ENCODE data around the gene PNRC2.
A peak's percentile ranks its signal among the peaks of the same experiment; 100 is the strongest.
"Not testable (repeated sequence)": the region's sequence is repeated elsewhere in the genome, so short reads cannot be mapped to it uniquely, and the experiment has no call there.

The PNRC2 gene

DNA sequence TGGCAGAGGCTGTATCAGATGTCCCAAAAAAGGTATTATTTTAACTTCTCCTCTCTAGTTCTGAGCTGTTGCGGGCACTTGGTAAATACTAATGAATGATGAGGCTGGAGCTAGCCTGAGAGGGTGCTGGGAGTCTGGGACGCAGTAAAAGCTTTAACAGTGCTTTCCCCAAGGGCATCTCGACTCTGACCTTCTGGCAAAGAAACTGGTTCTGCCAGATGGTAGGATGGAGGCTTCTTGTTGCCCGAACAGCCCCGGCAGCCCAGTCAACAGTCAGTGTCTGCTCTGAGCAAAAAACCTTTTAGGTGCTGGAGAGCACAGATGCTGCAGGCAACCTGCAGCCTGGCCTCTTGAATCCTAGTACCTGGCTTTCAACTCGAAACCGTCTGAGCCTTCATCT is 2.5 kb upstream of the PNRC2 start:
- no peak for DNase-seq

DNA sequence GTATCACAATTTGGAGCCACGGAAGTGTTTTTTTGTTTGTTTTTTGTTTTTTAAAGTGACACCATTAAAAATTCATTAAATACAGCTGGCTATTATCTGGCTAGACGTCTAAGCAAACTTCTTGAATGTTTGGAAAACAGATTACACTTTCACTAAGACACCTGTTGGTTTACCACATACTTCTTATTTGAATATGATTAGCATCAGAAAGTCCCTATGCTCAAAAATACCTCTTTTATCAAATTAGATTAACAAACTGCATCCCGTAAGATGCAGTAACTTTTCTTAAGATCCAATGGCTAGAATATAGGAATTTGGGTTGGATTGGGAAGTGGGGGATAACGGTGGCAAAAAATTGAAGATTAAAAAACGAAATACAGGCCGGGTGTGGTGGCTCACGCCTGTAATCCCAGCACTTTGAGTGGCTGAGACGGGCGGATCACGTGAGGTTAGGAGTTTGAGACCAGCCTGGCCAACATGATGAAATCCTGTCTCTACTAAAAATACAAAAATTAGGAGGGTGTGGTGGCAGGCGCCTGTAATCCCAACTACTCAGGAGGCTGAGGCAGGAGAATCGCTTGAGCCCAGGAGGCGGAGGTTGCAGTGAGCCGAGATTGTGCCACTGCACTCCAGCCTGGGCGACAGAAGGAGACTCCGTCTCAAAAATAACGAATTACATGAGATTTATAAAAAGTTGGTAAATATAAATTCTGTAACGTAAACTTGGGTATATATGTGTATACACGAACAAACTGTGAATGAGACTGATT is 1.4 kb upstream of the PNRC2 start:
- DNase-seq = not testable (repeated sequence)

DNA sequence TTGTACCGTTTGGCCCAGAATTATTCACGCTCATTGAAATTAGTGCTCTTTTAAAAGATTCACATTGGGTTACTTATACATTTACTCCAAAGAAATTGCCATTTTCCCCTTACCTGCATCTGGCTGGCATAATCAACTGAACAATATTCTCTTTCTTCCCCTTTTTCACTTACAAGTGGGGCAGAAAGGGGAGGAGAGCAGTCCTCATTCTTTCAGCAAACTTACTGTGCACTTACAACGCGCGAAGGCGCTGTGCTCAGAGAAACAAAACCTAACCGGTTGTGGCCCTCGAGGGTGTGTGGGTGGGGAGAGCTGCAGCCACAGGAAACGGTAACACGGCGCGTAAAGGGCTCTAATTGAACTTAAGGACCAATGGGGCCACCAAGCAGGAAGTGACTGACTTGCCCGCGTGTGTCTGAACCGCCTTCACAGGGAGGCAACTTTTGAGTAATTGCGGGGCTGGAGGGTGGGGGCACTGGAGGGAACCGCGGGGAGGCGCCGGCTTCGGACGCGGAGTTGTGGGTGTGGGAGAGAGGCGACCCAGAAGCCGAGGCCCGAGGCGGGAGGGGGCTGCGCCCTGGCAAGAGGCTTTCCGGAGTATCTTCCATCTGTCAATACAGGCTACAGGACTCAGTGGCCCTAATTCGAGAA is 693 bp upstream of the PNRC2 start:
- peak; percentile 95 for DNase-seq

DNA sequence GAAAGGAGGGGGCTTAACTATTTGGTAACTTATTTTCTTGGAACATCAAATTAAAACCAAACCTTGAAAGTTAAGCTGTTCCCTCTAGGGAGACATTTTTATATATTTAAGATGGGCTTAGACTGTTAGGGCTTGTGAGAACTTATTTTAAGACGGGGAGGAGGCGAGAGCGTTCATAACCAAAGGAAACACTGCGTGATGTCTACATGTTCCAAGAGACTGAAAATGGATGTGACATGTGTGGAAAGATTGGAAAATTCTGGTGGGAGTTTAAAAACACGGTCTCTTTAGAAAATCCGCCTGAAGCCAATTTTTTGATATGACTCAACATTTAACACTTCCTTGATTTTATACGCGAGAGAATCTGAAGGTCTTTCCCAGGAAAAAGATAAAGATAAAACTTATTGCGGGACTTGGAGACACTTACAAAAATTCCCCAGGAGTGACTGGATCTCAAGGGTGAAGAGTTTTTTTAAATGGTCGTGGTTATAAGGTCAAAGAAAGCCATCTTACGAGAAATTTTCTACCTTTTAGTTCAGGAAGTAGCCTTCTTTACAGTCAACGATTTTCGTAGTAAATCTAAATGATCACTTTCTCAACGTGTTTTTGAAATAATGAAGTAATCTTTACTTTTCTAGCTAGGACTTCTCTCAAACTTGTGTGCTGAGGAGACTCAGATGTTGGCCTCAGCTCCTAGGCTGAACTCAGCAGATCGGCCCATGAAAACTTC is 828 bp downstream of the PNRC2 start:
- no peak for DNase-seq

DNA sequence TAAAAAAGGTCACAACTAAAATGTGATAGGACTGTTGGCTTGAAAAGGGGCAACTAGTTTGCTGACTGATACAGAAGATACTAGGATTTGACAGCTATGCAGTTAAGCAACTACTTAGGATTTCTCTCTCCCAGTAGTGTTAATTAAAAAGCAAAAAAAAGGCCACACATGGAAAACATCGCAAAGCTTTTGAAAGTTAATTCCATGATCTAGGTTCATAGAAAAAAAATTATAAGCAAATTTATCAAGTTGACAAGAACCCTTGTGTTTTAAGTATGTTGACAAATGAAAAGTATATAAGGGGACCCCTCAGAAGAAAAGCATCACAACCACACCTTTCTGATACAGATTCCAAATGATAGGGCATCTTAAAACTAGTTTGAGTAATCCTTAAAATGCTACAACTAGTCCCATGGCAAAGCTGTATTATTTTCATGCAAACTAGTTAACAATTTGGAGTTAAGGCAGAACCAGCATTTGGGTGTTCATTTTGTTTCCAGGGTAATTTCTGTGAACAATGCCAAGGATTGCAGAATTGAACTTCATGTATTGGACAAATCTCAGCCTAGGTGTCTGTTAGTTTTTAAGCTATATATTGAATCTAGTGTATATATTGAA is 4.1 kb downstream of the PNRC2 start:
- no peak for DNase-seq

DNA sequence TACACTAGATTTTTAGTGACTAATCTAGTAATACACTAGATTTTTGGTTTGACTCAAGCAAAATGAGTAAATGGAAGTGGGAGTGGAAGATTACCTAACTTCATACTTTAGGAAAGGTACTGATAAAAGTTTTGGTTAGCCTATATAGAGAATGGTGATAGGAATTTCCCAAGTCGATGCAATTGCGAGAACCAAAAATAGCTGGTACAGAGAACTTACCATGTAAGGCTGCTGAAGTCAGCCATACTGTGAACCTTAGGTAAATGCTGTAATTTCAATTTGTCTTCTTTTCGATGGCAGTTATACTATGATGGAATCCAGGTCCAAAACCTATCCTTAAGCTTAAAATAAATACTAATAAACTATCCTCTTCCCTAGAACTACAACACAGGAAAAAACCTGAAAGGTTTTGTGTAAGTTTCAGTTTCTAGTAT is 4.6 kb downstream of the PNRC2 start:
- no peak for DNase-seq

DNA sequence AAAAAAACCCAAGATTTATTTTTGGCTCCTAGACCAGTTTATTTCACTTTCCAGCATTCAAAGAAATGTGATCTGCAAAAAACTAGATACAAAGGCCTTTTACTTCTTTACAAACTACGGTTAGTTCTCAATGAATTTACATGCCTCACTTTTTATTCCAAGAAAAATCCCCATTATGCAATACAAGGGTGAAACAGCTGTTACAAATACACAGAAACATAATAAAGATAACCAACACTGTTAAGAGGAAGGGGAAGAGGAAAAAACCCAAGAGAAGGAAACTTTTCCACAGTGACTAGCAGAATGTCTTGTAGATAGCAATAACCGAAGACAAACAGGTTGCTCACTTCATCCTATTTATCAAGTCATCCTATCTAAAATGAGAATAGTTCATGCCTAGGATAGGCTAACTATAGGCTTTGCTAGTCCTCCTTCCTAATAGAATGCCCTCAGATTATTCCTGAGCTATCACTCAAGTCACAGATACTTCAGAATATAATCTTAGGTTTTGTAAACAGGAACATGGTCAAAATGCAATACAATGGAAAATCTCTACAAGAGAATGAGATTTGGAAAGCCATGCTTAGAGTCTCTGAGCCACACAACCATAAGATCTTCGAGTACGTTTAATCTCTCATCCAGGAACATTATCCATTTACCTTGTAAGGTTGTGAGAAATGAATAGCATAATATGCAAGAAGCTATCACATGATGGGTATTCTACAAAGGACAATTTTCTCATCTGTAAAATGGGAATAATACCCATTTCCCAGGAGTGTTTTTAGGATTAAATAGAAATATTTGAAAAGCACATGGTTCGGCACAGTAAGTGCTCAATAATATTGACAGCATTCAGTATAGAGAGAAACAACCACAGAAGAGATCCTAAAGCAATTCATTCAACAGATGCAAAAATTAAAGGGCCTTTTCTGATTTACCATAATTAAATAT is 5.4 kb downstream of the PNRC2 start:
- no peak for DNase-seq

DNA sequence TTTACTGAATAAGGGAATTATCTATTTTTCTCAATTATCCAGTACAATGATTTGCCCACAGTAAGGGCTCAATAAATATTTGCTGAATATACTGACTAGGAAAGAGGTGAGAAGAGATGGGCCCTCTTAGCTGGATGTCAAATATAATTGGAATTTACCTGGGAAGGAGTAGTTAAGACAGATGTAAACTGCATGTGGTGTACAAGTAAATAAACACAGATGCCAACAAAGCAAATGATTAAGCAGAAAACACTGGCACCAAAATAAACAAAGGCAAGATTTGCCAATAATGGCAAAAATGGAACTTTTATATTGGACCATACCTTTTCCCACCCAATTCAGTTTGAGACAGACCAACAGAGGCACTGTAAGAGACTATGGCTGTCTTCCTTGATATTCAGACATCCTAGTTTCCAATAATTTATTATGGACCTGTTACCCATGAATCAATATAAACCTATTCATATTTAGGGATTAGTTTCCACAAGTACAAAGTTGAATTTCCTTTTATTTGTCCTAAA is 7.4 kb downstream of the PNRC2 start:
- no peak for DNase-seq

DNA sequence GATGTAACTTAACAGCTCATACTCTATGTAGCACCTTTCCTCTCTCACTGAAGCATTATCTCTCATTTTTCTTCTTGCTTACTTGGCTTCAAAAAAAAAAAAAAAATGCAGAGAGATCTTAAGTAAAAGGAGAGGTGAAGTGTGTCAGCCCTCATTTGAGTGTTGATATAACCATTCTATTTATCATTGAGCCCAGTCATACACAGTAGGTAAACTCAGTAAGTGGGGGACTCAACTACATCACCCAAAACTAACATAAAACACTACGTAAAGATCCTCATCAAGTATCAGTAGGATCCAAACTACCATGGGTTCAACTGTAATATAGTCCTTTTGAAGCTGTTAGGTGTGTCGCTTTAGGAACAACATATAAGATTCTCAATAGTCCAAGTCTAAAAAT is 8.2 kb downstream of the PNRC2 start:
- no peak for DNase-seq

DNA sequence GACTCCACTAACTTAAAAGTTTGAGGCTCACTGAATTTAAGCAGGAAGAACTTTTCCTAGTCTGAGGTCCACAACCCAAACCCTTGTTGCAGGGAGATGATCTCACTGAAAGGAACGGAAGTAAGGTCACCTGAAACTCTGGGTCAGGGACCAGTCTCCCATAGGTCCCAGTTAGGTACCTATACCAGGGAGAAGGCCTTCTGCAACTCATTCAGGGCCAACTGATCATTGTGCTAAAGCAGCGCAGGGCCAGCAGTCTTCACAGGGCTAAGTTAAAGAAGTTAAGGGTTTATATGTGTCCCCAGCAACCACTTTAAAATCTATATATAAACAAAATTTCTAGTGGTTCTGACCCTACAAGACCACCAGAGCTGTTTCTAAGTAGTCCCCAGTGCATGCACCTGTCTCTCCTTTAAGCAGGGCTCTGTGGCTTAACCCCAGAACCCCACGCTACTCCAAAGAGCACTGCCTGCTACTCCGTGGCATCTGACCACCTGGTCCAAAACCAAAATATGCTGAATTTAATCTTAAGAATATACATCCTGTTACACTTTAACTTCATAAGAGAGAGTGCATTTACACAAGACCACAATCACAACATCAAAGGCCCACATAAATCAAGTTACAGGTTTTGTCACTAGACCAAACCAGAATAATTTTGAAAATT is 17.7 kb downstream of the PNRC2 start:
- no peak for DNase-seq

DNA sequence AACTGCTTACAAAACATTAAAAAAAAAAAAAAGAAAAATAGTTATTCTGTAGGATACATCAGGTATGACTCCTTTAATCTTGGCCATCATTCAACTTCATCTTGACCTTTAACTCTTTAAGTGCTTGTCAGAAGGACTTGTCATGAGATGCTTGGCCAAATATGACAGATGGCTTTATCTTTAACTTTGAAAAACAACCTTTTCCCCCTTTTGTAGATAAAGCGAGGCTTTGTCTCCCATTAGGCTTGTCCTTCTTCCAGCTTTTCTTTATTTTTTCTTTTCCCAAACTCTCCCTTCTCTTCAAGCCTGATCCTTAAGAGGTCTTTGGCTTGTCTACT is 18.2 kb downstream of the PNRC2 start:
- DNase-seq = no peak

DNA sequence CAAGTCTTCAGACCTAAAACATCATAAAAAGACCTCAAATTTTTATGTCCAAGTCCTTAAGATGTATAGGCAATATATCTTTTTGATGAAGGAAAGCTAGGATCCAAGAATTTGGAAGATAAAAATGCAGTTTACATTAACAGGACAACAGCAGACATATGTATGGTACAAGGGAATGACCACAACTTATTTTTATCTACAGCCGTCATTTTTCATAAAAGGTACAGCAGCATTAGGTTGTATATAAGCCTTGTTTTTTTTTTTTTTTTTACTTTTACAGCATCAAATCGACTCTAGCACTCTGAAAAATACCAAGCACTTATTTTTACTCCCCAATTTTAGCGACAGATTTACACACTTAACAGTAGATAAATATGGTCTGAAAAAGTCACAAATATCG is 19.2 kb downstream of the PNRC2 start:
- DNase-seq = no peak

DNA sequence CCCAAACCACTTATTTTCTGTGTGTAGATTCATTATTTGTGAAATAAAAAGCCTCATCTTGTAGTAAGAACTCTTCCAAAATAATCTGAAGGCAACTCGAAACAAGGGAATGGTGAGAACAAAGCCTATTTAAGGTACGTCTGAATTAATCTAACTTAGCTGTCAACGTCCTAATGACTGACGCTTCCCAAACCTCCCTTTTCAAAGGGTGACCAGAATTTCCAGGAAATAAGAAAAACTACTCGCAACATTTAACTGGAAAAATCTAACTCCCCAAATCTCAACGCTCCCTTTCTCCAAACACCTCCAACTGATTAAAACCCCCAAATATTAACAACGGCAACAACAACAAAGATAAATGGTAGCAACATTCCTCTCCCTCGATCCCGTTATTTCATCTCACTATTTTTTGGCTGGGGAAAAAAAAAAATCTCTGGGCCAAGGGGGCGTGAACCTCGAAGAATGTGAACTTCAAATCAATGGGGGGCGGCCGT is 19.8 kb downstream of the PNRC2 start:
- DNase-seq = no peak

DNA sequence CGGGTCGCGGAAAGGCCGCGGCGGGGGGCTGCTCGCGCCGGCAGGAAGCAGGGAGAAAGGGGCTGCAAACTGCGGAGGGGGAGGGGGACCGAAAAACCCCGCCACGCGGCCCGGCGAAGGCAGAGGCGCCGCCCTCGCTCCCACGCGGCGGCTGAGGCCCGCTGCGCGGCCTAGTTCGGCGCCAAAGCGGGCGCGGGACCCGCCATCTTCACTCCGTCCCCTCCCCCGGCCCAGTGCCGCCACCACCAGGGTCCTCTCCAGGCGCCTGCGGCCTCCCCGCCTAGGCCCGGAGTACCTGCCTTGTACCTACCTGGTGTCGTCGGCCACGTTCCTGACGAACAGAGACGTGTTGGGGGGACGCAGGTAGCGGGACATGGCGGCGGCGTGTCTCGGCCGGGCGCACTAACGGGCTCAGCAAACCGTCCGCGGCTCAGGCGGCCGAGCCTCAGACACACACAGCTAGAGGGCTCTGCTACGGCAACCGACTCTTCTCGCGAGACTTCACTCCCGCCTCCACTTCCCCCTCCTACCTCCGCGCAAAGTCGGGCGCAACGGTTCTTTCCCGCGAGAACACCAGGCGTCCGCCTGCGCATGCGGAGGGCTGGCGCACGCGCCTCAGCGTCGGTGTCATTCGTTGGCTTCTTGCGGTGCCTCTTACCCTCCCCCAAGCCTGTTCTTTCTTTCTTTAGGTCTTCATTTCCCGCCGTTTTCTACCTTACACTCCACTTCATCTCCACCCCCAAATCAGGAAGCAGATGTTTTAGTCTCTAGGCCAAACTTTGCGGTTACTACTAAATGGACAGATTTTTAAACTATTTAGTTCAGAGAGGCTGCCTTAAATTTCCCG is 20.5 kb downstream of the PNRC2 start, which contains the start of gene SRSF10:
Gene SRSF10 (minus strand): TSS at position 447 of the 847 bp plus-strand sequence. CDS start 72 bp downstream, at position 375.
- DNase-seq = peak; percentile 99

DNA sequence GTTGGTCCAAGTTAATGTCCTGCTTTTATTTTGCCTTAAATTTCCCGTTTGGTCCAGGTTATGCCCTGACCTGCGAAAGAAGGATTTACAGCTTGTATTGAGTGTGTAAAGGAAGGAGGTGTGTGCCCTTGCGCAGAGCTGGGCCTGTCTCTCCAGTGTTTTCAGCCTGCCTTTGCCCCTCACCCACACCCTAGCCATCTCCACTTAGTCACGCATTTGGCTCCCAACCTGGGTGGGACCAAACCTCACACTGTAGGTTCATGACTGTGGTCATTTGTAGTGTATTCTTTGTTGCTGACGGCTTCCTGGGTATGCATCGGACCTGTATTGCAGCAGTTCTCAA is 21.1 kb downstream of the PNRC2 start:
- no peak for DNase-seq

DNA sequence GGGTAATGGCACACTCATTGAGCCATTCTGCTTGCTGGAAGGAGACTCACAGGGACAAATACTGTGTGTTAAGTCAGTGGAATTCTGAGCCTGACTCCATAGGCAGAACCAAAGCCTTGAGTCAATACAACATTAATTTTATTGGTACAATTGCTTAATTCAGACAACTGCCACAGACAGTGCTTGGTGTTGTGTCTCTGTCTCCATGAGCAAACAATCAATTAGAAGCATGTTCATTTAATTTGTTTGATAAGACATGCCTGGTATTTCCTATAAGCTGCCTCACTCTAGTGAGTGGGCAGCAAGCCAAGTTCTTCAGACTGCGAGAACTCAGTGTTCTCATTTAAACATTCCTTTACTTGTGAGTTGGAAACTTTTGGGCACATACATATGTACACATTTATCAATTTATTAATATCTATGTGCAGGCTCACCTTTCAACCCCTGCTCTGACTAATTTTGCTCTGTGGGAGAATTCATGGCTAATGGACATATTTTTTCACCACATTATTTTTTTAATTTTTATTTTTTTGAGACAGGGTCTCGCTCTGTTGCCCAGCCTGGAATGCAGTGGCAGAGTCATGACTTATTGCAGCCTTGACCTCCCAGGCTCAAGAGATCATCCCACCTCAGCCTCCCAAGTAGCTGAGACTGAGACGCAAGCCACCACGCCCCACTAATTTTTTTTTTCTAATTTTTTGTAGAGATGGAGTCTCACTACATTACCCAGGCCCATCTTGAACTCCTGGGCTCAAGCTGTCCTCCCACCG is 25.0 kb downstream of the PNRC2 start:
- DNase-seq = peak; percentile 5

DNA sequence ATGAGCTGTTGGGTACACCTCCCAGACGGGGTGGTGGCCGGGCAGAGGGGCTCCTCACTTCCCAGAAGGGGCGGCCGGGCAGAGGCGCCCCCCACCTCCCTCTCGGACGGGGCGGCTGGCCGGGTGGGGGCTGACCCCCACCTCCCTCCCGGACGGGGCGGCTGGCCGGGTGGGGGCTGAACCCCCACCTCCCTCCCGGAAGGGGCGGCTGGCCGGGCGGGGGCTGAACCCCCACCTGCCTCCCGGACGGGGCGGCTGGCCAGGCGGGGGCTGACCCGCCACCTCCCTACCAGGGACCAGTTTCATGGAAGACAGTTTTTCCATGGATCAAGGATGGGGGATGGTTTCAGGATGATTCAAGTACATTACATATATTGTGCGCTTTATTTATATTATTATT is 27.4 kb downstream of the PNRC2 start:
- DNase-seq = not testable (repeated sequence)

DNA sequence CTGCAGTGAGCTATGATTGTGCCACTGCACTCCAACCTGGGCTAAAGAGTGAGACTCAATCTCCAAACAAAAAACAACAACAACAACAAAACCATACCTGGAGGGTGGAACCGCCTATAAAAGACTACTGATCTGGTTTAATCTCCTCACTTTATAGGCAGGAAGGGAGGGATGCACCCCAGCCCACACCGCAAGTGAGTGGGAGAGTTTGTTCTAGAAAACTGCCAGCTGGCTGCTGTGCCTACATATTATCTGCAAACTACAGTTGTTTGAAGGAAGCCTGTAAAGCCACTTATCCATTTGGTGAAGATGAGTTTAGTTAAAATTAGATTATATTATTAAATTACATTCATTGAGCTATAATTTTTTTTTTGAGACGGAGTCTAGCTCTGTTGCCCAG is 29.6 kb downstream of the PNRC2 start:
- no peak for DNase-seq

DNA sequence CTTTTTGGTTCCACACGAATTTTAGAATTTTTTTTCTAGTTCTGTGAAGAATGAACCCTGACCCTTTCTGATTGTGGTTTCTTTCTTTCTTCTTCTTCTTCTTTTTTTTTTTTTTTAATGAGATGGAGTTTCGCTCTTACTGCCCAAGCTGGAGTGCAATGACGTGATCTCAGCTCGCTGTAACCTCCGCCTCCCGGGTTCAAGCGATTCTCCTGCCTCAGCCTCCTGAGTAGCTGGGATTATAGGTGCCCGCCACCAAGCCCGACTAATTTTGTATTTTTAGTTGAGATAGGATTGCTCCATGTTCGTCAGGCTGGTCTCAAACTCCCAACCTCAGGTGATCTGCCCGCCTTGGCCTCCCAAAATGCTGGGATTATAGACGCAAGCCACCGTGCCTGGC is 32.4 kb downstream of the PNRC2 start:
- not testable (repeated sequence) for DNase-seq

DNA sequence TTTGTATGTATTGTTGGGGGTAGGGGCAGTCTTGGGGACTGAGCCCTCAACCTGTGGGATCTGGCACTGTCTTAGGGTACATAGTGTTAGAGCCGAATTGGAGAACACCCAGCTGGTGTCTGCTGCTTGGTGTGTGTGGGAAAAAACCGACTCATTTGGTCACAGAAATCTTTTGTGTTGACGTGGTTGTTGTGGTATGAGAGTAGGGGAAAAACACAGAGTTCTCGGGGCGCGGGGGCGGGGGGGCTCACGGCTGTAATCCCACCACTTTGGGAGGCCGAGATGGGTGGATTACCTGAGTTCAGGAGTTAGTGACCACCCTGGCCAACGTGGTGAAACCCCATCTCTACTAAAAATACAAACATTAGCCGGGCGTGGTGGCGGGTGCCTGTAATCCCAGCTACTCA is 35.8 kb downstream of the PNRC2 start:
- DNase-seq = no peak
